CD4-positive, CD25-positive, alpha-beta regulatory T cell (primary cell): ENCODE data around the gene SNAPC5. TPM values are rescaled to one million over a fixed set of nuclear protein-coding genes. Genes with fewer than 3 reads are reported as not detected.
A peak's percentile ranks its signal among the peaks of the same experiment; 100 is the strongest.
"Not testable (repeated sequence)": the region's sequence is repeated elsewhere in the genome, so short reads cannot be mapped to it uniquely, and the experiment has no call there.

Source experiments
- ATAC-seq, 2 donors: fragments of 150-1000 bp; cut with Tn5 transposase; one replicate each; pipeline ENCODE4 v1.10.0; 2021; ENCODE audit warnings: low read depth in 2 of 2, moderate number of reproducible peaks in 2 of 2, moderate library complexity in 1 of 2
- DNase-seq, 3 donors: peaks; one replicate each; pipeline versions ENCODE4 v3.0.0 to v3.0.0-alpha.2; 2012 to 2022; ENCODE audit warnings: mixed read lengths in 1 of 3
- H3K27ac ChIP-seq: one replicate; pipeline ENCODE4 v1.7.0; 2013; ENCODE audit warnings: mild to moderate bottlenecking, low read length; ENCODE audit not compliant: insufficient read depth, poor library complexity, severe bottlenecking
- H3K27me3 ChIP-seq: one replicate; pipeline ENCODE4 v1.7.0; 2013; ENCODE audit warnings: low read length; ENCODE audit not compliant: control insufficient read depth, insufficient read depth
- H3K36me3 ChIP-seq: one replicate; pipeline ENCODE4 v1.7.0; 2013; ENCODE audit warnings: mild to moderate bottlenecking, low read length, moderate library complexity; ENCODE audit not compliant: control insufficient read depth, insufficient read depth
- H3K4me1 ChIP-seq: 2 replicates; pipeline ENCODE4 v1.7.0; 2013; ENCODE audit warnings: mild to moderate bottlenecking, low read length; ENCODE audit not compliant: insufficient read depth, control insufficient read depth, poor library complexity, severe bottlenecking
- H3K4me3 ChIP-seq: one replicate; pipeline ENCODE4 v1.7.0; 2013; ENCODE audit warnings: low read depth, mild to moderate bottlenecking, low read length, moderate library complexity
- H3K9me3 ChIP-seq, 2 experiments: 1 replicate in 1 of 2; 2 replicates in 1 of 2; pipeline ENCODE4 v1.7.0; 2013; ENCODE audit warnings: low read length in 2 of 2, mild to moderate bottlenecking in 1 of 2, moderate library complexity in 1 of 2; ENCODE audit not compliant: control insufficient read depth in 2 of 2
- H3K27ac Mint-ChIP-seq, 3 donors: one replicate each; pipeline ENCODE4 v1.8.0; 2020 to 2022; ENCODE audit warnings: mild to moderate bottlenecking in 3 of 3, mixed read lengths in 3 of 3, moderate library complexity in 2 of 3
- H3K27me3 Mint-ChIP-seq: one replicate; pipeline ENCODE4 v1.8.0; 2022; ENCODE audit warnings: mild to moderate bottlenecking, mixed read lengths
- H3K36me3 Mint-ChIP-seq: one replicate; pipeline ENCODE4 v1.8.0; 2020; ENCODE audit warnings: mixed read lengths
- H3K4me1 Mint-ChIP-seq, 4 donors: one replicate each; pipeline ENCODE4 v1.8.0; 2020 to 2022; ENCODE audit warnings: mixed read lengths in 4 of 4, mild to moderate bottlenecking in 1 of 4
- H3K4me3 Mint-ChIP-seq, 4 donors: one replicate each; pipeline ENCODE4 v1.8.0; 2020 to 2022; ENCODE audit warnings: mild to moderate bottlenecking in 4 of 4, mixed read lengths in 4 of 4, moderate library complexity in 3 of 4
- H3K9me3 Mint-ChIP-seq, 7 donors: one replicate each; pipeline ENCODE4 v1.8.0; 2020 to 2022; ENCODE audit warnings: mixed read lengths in 7 of 7, mild to moderate bottlenecking in 3 of 7, moderate library complexity in 2 of 7
- polyA plus RNA-seq, 4 donors: library from polyadenylated mRNA; unstranded; fragments of 300-500 nt; fragmentation: Illumina TruSeq; gene quantifications; one replicate each; pipeline ENCODE4 v1.2.3, GENCODE V29; 2021
- total RNA-seq: library from RNA; stranded (reverse); gene quantifications from one replicate; pipeline ENCODE4 v1.2.3, GENCODE V29; 2022

SNAPC5 gene
- total and polyA plus RNA-seq, 5 donors from 2014 or later, result 25.6 to 80.9 (median 64.6) TPM

GRCh38 chr15:66514586-66514985 lies 17.0 kb upstream of the SNAPC5 start:
- Mint-ChIP-seq H3K27ac (no peak overlapping the region), H3K4me1 (peaks cover 0 to 4% (median 0%) of the 10 kb centered on the region in 4 donors), H3K27me3 (no peaks in the 10 kb centered on the region), H3K9me3 (no peaks in the 10 kb centered on the region), H3K36me3 (peaks cover 31% of the 10 kb centered on the region), H3K4me3 (no peak overlapping the region)
- H3K27ac ChIP-seq, result no peak overlapping the region
- no peaks in the 10 kb centered on the region for H3K4me1 ChIP-seq
- H3K27me3 ChIP-seq, result no peaks in the 10 kb centered on the region
- ATAC-seq (no peak), DNase-seq (no peak)
- H3K9me3 ChIP-seq, result no peaks in the 10 kb centered on the region
- peaks cover 12% of the 10 kb centered on the region for H3K36me3 ChIP-seq
- H3K4me3 ChIP-seq, result no peak overlapping the region

- H3K36me3 Mint-ChIP-seq, result peaks cover 8% of the 10 kb centered on the region
- Histone ChIP-seq H3K9me3 (no peaks in the 10 kb centered on the region), H3K4me1 (peaks cover 7% of the 10 kb centered on the region), H3K27ac (no peak overlapping the region), H3K36me3 (peaks cover under 1% of the 10 kb centered on the region), H3K27me3 (no peaks in the 10 kb centered on the region), H3K4me3 (no peak overlapping the region)
- peaks cover 17 to 50% (median 29%) of the 10 kb centered on the region in 4 donors for H3K4me1 Mint-ChIP-seq
- ATAC-seq (no peak), DNase-seq (peak in 1 of 3 donors; percentile 26)
- H3K9me3 Mint-ChIP-seq, result no peaks in the 10 kb centered on the region
- H3K27me3 Mint-ChIP-seq, result peaks cover 8% of the 10 kb centered on the region
- H3K27ac Mint-ChIP-seq, result no peak overlapping the region
- H3K4me3 Mint-ChIP-seq, result peak overlapping the region in 2 of 4 donors; percentile 59 to 77
Observed at GRCh38 chr15:66508293-66508883, 10.8 kb upstream of the SNAPC5 start.

- H3K27ac Mint-ChIP-seq, result peak overlapping the region; percentile 96 to 100 (median 99)
- H3K4me3 ChIP-seq, result peak overlapping the region; percentile 98
- peaks cover 19% of the 10 kb centered on the region for H3K4me1 ChIP-seq
- H3K36me3 ChIP-seq, result peaks cover 26% of the 10 kb centered on the region
- peaks cover 25% of the 10 kb centered on the region for H3K36me3 Mint-ChIP-seq
- peak overlapping the region; percentile 98 to 100 (median 100) for H3K4me3 Mint-ChIP-seq
- H3K9me3 Mint-ChIP-seq, result no peaks in the 10 kb centered on the region
- no peaks in the 10 kb centered on the region for H3K9me3 ChIP-seq
- H3K27me3 ChIP-seq, result no peaks in the 10 kb centered on the region
- peak overlapping the region; percentile 96 for H3K27ac ChIP-seq
- DNase-seq (no peak), ATAC-seq (no peak)
- peaks cover 8% of the 10 kb centered on the region for H3K27me3 Mint-ChIP-seq
- H3K4me1 Mint-ChIP-seq, result peaks cover 19 to 62% (median 42%) of the 10 kb centered on the region in 4 donors
Observed at GRCh38 chr15:66505818-66506217, 8.3 kb upstream of the SNAPC5 start.

- Mint-ChIP-seq H3K27me3 (peaks cover 8% of the 10 kb centered on the region), H3K4me1 (peaks cover 19 to 62% (median 44%) of the 10 kb centered on the region in 4 donors), H3K36me3 (peaks cover 29% of the 10 kb centered on the region), H3K27ac (peak overlapping the region; percentile 96 to 100 (median 99)), H3K4me3 (peak overlapping the region; percentile 98 to 100 (median 100)), H3K9me3 (no peaks in the 10 kb centered on the region)
- Histone ChIP-seq H3K4me1 (peaks cover 19% of the 10 kb centered on the region), H3K9me3 (no peaks in the 10 kb centered on the region), H3K36me3 (peaks cover 30% of the 10 kb centered on the region), H3K4me3 (peak overlapping the region; percentile 98), H3K27ac (peak overlapping the region; percentile 96), H3K27me3 (no peaks in the 10 kb centered on the region)
- no peak for DNase-seq
- ATAC-seq, result no peak
Observed at GRCh38 chr15:66505430-66505811, 7.9 kb upstream of the SNAPC5 start.

GRCh38 chr15:66504563-66505429 lies 7.2 kb upstream of the SNAPC5 start, which contains the start of the genes RPL4 and ZWILCH:
RPL4 (minus strand) TSS chr15:66504855; CDS start chr15:66504790, 65 bp downstream.
ZWILCH (plus strand) TSS chr15:66505326; CDS start chr15:66505339, 13 bp downstream.
- H3K27ac ChIP-seq, result peak within 1 kb of the TSS; percentile 96
- peaks cover 24 to 65% (median 46%) of the 10 kb centered on the region in 4 donors for H3K4me1 Mint-ChIP-seq
- peak within 1 kb of the TSS; percentile 96 to 100 (median 99) for H3K27ac Mint-ChIP-seq
- peak within 1 kb of the TSS; percentile 98 for H3K4me3 ChIP-seq
- DNase-seq (peak; percentile 80 to 91 (median 88)), ATAC-seq (peak; percentile 86)
- peaks cover 19% of the 10 kb centered on the region for H3K4me1 ChIP-seq
- no peaks in the 10 kb centered on the region for H3K9me3 ChIP-seq
- no peaks in the 10 kb centered on the region for H3K27me3 ChIP-seq
- no peaks in the 10 kb centered on the region for H3K9me3 Mint-ChIP-seq
- H3K4me3 Mint-ChIP-seq, result peak within 1 kb of the TSS; percentile 98 to 100 (median 100)
- peaks cover 36% of the 10 kb centered on the region for H3K36me3 ChIP-seq
- H3K27me3 Mint-ChIP-seq, result peaks cover 8% of the 10 kb centered on the region
- H3K36me3 Mint-ChIP-seq, result peaks cover 36% of the 10 kb centered on the region

GRCh38 chr15:66503780-66504562 lies 6.4 kb upstream of the SNAPC5 start:
- ATAC-seq (no peak), DNase-seq (no peak)
- H3K27ac ChIP-seq, result peak overlapping the region; percentile 96
- Mint-ChIP-seq H3K9me3 (no peaks in the 10 kb centered on the region), H3K27ac (peak overlapping the region; percentile 96 to 100 (median 99)), H3K36me3 (peaks cover 38% of the 10 kb centered on the region), H3K27me3 (peaks cover 8% of the 10 kb centered on the region), H3K4me1 (peaks cover 26 to 66% (median 45%) of the 10 kb centered on the region in 4 donors), H3K4me3 (peak overlapping the region; percentile 98 to 100 (median 100))
- no peaks in the 10 kb centered on the region for H3K27me3 ChIP-seq
- no peaks in the 10 kb centered on the region for H3K9me3 ChIP-seq
- H3K36me3 ChIP-seq, result peaks cover 44% of the 10 kb centered on the region
- H3K4me3 ChIP-seq, result peak overlapping the region; percentile 98
- peaks cover 19% of the 10 kb centered on the region for H3K4me1 ChIP-seq

- peaks cover 39% of the 10 kb centered on the region for H3K36me3 Mint-ChIP-seq
Observed at GRCh38 chr15:66503041-66503648, 5.6 kb upstream of the SNAPC5 start.

More at GRCh38 chr15:66503041-66503648, 5.6 kb upstream of the SNAPC5 start:
- peaks cover 23% of the 10 kb centered on the region for H3K4me1 ChIP-seq
- not testable (repeated sequence) for H3K9me3 ChIP-seq, ATAC-seq, H3K27me3 Mint-ChIP-seq, H3K9me3 Mint-ChIP-seq, DNase-seq, H3K27me3 ChIP-seq
- peaks cover 28 to 73% (median 46%) of the 10 kb centered on the region in 4 donors for H3K4me1 Mint-ChIP-seq
- peak overlapping the region; percentile 98 to 100 (median 100) for H3K4me3 Mint-ChIP-seq
- peak overlapping the region; percentile 98 for H3K4me3 ChIP-seq
- peak overlapping the region in 2 of 3 donors; percentile 96 to 99 for H3K27ac Mint-ChIP-seq
- peaks cover 51% of the 10 kb centered on the region for H3K36me3 ChIP-seq
- peak overlapping the region; percentile 96 for H3K27ac ChIP-seq
